HepG2 (cell line): Measurements from ENCODE around the gene NSMCE1. TPM values are rescaled to one million over a fixed set of nuclear protein-coding genes. Genes with fewer than 3 reads are reported as not detected.

Experiments
- MZF1 ChIP-seq: sonication (generic); formaldehyde crosslinking; IDR thresholded peaks from 2 replicates; pipeline ENCODE4 v1.8.1; 2023; ENCODE audit warnings: mild to moderate bottlenecking, missing genetic modification reagents, borderline replicate concordance
- SATB2 ChIP-seq: sonication (generic); formaldehyde crosslinking; IDR thresholded peaks from 2 replicates; pipeline ENCODE4 v1.5.0; 2020; ENCODE audit warnings: missing genetic modification reagents
- SIX1 ChIP-seq: sonication (generic); formaldehyde crosslinking; IDR thresholded peaks from 2 replicates; pipeline ENCODE4 v1.4.0; 2020; ENCODE audit warnings: missing genetic modification reagents, borderline replicate concordance
- ZNF343 ChIP-seq: sonication (generic); formaldehyde crosslinking; IDR thresholded peaks from 2 replicates; pipeline ENCODE4 v1.4.0; 2020; ENCODE audit warnings: mild to moderate bottlenecking, missing genetic modification reagents
- polyA plus RNA-seq, 8 experiments: library from polyadenylated mRNA; depleted of rRNA in 3 of 8; stranded (reverse) in 7 of 8; unstranded in 1 of 8; fragments of >200 nt; fragmentation: Illumina TruSeq in 4 of 8; extraction: Trizol in 4 of 8; gene quantifications; 2 replicates each; pipeline versions ENCODE4 v1.2.1 to v1.2.3, GENCODE V29; 2011 to 2016; ENCODE audit warnings: low read depth in 4 of 8, missing spikeins in 1 of 8, mixed read lengths in 1 of 8; ENCODE audit not compliant: insufficient read depth in 1 of 8
- total RNA-seq, 5 experiments: library from RNA; depleted of rRNA; stranded (reverse); fragments of >200 nt; fragmentation: Illumina TruSeq; extraction: Trizol; gene quantifications; 2 replicates each; pipeline ENCODE4 v1.2.3, GENCODE V29; 2016; ENCODE audit warnings: low read depth in 1 of 5
- TF ChIP-seq, protein P1 (sequence below): sonication (generic); formaldehyde crosslinking; IDR thresholded peaks from 2 replicates; pipeline ENCODE4 v1.4.0; 2020; ENCODE audit warnings: missing genetic modification reagents
- TF ChIP-seq, protein P2 (sequence below): IDR thresholded peaks from 2 replicates; pipeline ENCODE4 v1.6.1; 2016; ENCODE audit warnings: low read depth, borderline replicate concordance
- TF ChIP-seq, protein P3 (sequence below): sonication (generic); formaldehyde crosslinking; IDR thresholded peaks from 2 replicates; pipeline ENCODE4 v1.4.0; 2020; ENCODE audit warnings: missing genetic modification reagents
- TF ChIP-seq, protein P4 (sequence below): sonication (generic); formaldehyde crosslinking; IDR thresholded peaks from 2 replicates; pipeline ENCODE4 v1.9.0; 2022; ENCODE audit warnings: missing genetic modification reagents, mild to moderate bottlenecking, borderline replicate concordance
- TF ChIP-seq, protein P5 (sequence below): fragments of 450-650 bp; IDR thresholded peaks from 2 replicates; pipeline ENCODE4 v1.6.1; 2016
- TF ChIP-seq, protein P6 (sequence below): sonication (generic); formaldehyde crosslinking; IDR thresholded peaks from 2 replicates; pipeline ENCODE4 v1.9.0; 2021; ENCODE audit warnings: missing genetic modification reagents, borderline replicate concordance
- TF ChIP-seq, protein P7 (sequence below): sonication (generic); formaldehyde crosslinking; IDR thresholded peaks from 2 replicates; pipeline ENCODE4 v1.5.1; 2020; ENCODE audit warnings: mild to moderate bottlenecking, missing genetic modification reagents, moderate library complexity
- TF ChIP-seq, protein P8 (sequence below): sonication (generic); formaldehyde crosslinking; IDR thresholded peaks from 2 replicates; pipeline ENCODE4 v1.4.0; 2020; ENCODE audit warnings: missing genetic modification reagents, borderline replicate concordance

The NSMCE1 gene
- total and polyA plus RNA-seq, 2 of the 13 experiments (the other 11 are each of a cell fraction or from before 2014, with no cell fraction given): 42.7 to 52.9 TPM

DNA sequence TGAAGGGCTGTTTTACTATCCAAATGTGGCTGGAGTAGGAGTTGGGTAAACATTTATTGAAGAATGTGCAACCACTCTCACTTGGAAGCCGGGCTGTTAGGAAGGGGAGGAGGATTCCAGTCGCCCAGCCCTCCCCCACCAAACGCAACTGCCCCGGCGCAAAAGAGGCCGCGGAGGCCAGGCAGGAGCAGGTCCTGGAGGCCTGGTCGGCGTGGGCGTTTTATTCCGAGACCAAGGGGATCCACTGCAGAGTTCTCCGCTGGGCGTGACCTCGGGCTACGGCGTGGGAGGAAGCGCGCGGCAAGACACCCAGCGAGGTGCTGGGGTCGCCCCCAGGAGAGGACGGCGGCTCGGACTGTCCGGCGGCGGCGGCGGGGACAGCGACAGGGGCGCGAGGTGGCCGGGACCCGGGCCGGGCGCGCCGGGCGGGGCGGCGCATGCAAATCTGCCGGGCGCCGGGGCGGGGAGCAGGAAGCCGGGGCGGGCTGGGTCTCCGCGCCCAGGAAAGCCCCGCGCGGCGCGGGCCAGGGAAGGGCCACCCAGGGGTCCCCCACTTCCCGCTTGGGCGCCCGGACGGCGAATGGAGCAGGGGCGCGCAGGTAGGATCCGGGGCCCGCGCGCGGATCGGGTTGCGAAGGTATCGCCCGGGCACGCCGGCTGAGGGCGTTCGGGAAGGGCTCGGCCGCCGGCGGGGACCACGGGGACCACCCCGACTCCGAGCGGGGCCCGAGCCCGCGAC is 45.0 kb upstream of the NSMCE1 start, which contains the start of gene IL4R (continued):
- TF ChIP-seq, protein P1, sequence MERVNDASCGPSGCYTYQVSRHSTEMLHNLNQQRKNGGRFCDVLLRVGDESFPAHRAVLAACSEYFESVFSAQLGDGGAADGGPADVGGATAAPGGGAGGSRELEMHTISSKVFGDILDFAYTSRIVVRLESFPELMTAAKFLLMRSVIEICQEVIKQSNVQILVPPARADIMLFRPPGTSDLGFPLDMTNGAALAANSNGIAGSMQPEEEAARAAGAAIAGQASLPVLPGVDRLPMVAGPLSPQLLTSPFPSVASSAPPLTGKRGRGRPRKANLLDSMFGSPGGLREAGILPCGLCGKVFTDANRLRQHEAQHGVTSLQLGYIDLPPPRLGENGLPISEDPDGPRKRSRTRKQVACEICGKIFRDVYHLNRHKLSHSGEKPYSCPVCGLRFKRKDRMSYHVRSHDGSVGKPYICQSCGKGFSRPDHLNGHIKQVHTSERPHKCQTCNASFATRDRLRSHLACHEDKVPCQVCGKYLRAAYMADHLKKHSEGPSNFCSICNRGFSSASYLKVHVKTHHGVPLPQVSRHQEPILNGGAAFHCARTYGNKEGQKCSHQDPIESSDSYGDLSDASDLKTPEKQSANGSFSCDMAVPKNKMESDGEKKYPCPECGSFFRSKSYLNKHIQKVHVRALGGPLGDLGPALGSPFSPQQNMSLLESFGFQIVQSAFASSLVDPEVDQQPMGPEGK (CRISPR knock-in tag): peak; percentile 94
- TF ChIP-seq SIX1 (CRISPR knock-in tag) (peak; percentile 42; the same call in 1 of the 2 replicates), MZF1 (no peak), SATB2 (no peak), ZNF343 (CRISPR knock-in tag) (no peak)
- TF ChIP-seq, protein P2, sequence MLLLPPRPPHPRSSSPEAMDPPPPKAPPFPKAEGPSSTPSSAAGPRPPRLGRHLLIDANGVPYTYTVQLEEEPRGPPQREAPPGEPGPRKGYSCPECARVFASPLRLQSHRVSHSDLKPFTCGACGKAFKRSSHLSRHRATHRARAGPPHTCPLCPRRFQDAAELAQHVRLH (CRISPR knock-in tag): peak; percentile 33; the same call in 1 of the 2 replicates
- TF ChIP-seq, protein P3, sequence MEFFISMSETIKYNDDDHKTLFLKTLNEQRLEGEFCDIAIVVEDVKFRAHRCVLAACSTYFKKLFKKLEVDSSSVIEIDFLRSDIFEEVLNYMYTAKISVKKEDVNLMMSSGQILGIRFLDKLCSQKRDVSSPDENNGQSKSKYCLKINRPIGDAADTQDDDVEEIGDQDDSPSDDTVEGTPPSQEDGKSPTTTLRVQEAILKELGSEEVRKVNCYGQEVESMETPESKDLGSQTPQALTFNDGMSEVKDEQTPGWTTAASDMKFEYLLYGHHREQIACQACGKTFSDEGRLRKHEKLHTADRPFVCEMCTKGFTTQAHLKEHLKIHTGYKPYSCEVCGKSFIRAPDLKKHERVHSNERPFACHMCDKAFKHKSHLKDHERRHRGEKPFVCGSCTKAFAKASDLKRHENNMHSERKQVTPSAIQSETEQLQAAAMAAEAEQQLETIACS (CRISPR knock-in tag): peak; percentile 51
- TF ChIP-seq, protein P4, sequence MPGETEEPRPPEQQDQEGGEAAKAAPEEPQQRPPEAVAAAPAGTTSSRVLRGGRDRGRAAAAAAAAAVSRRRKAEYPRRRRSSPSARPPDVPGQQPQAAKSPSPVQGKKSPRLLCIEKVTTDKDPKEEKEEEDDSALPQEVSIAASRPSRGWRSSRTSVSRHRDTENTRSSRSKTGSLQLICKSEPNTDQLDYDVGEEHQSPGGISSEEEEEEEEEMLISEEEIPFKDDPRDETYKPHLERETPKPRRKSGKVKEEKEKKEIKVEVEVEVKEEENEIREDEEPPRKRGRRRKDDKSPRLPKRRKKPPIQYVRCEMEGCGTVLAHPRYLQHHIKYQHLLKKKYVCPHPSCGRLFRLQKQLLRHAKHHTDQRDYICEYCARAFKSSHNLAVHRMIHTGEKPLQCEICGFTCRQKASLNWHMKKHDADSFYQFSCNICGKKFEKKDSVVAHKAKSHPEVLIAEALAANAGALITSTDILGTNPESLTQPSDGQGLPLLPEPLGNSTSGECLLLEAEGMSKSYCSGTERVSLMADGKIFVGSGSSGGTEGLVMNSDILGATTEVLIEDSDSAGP: peak; percentile 79
- TF ChIP-seq, protein P5, sequence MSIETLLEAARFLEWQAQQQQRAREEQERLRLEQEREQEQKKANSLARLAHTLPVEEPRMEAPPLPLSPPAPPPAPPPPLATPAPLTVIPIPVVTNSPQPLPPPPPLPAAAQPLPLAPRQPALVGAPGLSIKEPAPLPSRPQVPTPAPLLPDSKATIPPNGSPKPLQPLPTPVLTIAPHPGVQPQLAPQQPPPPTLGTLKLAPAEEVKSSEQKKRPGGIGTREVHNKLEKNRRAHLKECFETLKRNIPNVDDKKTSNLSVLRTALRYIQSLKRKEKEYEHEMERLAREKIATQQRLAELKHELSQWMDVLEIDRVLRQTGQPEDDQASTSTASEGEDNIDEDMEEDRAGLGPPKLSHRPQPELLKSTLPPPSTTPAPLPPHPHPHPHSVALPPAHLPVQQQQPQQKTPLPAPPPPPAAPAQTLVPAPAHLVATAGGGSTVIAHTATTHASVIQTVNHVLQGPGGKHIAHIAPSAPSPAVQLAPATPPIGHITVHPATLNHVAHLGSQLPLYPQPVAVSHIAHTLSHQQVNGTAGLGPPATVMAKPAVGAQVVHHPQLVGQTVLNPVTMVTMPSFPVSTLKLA: no peak
- TF ChIP-seq, protein P6, sequence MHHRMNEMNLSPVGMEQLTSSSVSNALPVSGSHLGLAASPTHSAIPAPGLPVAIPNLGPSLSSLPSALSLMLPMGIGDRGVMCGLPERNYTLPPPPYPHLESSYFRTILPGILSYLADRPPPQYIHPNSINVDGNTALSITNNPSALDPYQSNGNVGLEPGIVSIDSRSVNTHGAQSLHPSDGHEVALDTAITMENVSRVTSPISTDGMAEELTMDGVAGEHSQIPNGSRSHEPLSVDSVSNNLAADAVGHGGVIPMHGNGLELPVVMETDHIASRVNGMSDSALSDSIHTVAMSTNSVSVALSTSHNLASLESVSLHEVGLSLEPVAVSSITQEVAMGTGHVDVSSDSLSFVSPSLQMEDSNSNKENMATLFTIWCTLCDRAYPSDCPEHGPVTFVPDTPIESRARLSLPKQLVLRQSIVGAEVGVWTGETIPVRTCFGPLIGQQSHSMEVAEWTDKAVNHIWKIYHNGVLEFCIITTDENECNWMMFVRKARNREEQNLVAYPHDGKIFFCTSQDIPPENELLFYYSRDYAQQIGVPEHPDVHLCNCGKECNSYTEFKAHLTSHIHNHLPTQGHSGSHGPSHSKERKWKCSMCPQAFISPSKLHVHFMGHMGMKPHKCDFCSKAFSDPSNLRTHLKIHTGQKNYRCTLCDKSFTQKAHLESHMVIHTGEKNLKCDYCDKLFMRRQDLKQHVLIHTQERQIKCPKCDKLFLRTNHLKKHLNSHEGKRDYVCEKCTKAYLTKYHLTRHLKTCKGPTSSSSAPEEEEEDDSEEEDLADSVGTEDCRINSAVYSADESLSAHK (CRISPR knock-in tag): no peak
- TF ChIP-seq, protein P7, sequence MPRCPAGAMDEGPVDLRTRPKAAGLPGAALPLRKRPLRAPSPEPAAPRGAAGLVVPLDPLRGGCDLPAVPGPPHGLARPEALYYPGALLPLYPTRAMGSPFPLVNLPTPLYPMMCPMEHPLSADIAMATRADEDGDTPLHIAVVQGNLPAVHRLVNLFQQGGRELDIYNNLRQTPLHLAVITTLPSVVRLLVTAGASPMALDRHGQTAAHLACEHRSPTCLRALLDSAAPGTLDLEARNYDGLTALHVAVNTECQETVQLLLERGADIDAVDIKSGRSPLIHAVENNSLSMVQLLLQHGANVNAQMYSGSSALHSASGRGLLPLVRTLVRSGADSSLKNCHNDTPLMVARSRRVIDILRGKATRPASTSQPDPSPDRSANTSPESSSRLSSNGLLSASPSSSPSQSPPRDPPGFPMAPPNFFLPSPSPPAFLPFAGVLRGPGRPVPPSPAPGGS (CRISPR knock-in tag): peak; percentile 52
- TF ChIP-seq, protein P8, sequence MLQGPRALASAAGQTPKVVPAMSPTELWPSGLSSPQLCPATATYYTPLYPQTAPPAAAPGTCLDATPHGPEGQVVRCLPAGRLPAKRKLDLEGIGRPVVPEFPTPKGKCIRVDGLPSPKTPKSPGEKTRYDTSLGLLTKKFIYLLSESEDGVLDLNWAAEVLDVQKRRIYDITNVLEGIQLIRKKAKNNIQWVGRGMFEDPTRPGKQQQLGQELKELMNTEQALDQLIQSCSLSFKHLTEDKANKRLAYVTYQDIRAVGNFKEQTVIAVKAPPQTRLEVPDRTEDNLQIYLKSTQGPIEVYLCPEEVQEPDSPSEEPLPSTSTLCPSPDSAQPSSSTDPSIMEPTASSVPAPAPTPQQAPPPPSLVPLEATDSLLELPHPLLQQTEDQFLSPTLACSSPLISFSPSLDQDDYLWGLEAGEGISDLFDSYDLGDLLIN (CRISPR knock-in tag): no peak; the same call in 1 of the 2 replicates
